Gastrocnemius medialis (tissue), 4 donors: Measurements from ENCODE around the gene FDXACB1.

ENCODE experiments used
- CTCF ChIP-seq, 5 experiments: fragments of 450-650 bp in 3 of 5; fragments of 200-600 bp in 2 of 5; sonication (generic) in 2 of 5; IDR thresholded peaks in 4 of 5; conservative IDR thresholded peaks in 1 of 5; 1 replicate in 4 of 5; 2 replicates in 1 of 5; pipeline ENCODE4 v1.5.1; 2016 to 2019; ENCODE audit warnings: antibody characterized with exemption in 5 of 5, mild to moderate bottlenecking in 3 of 5, moderate library complexity in 3 of 5
- POLR2A ChIP-seq, 2 donors: fragments of 450-650 bp; IDR thresholded peaks; one replicate each; pipeline ENCODE4 v1.6.1; 2017; ENCODE audit warnings: antibody characterized with exemption in 2 of 2, mild to moderate bottlenecking in 2 of 2, moderate library complexity in 2 of 2

DNA sequence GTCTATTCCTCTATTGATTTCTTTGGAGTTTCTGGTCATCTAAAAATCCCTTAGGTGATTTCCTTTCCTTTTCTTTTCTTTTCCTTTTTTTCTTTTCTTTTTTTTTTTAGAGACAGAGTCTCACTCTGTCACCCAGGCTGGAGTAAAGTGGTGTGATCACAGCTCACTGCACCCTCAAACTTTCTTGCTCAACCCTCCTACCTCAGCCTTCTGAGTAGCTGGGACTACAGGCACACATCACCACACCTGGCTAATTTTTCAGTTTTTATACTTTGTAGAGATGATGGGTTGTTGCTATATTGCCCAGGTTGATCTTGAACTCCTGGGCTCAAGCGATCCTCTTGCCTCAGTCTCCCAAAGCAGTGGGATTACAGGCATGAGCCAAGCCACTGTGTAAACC lies 37.8 kb upstream of the FDXACB1 start:
- TF ChIP-seq CTCF (IDR thresholded peaks at IDR 0.05 in 4 of 5, conservative IDR thresholded peaks at IDR 0.05 in 1 of 5): no peak
- no peak for TF ChIP-seq POLR2A (IDR thresholded peaks at IDR 0.05)
